CD4-positive, alpha-beta T cell treated with Interleukin-4 for 1 hour (primary cell): ENCODE results near the gene DCDC2B.
A peak's percentile ranks its signal among the peaks of the same experiment; 100 is the strongest.

ENCODE experiments used
- DNase-seq, 2 donors: peaks; one replicate each; pipeline ENCODE4 v3.0.0-alpha.2; 2020 to 2022

DCDC2B gene

GRCh38 chr1:32263744-32264143, 54.9 kb downstream of the DCDC2B start:
- DNase-seq = peak in 1 of 2 donors; percentile 38
